HepG2 (cell line): Measurements from ENCODE around the gene VAV2. TPM values are rescaled to one million over a fixed set of nuclear protein-coding genes. Genes with fewer than 3 reads are reported as not detected.

Experiments
- ATAC-seq: fragments of 200-7000 bp; cut with Tn5 transposase; 3 replicates; pipeline ENCODE4 v1.9.1; 2020; ENCODE audit warnings: mild to moderate bottlenecking, moderate library complexity
- BruUV-seq: library from RNA; stranded (reverse); fragments of 400-500 nt; replicated peaks from 2 replicates; lab custom pipeline; 2021; lab: Mats Ljungman, UMichigan
- CTCF ChIA-PET: fragments of 300-600 bp; formaldehyde crosslinking; extraction: SDS; loops from one replicate; lab custom pipeline; 2021; ENCODE audit warnings: low total read pairs, inconsistent platforms, low intra/inter-chr PET ratio; lab: Yijun Ruan, JAX
- POLR2A ChIA-PET: fragments of 350-600 bp; sonication (Branson Sonifier 250); formaldehyde crosslinking; loops from one replicate; lab custom pipeline; 2020; ENCODE audit warnings: antibody characterized with exemption, inconsistent platforms; lab: Yijun Ruan, JAX
- DNase-seq: peaks from one replicate; pipeline ENCODE4 v3.0.0-alpha.2; 2015; ENCODE audit warnings: low spot score
- FAIRE-seq: peaks from 3 replicates; lab custom pipeline; 2011; peaks lifted over from hg19 to GRCh38; lab: Jason Lieb, UNC
- H2AFZ ChIP-seq: one replicate; pipeline ENCODE4 v1.6.1; 2011; ENCODE audit warnings: low read length, inconsistent platforms
- H3K27ac ChIP-seq: fragments of 300-600 bp; 3 replicates; pipeline ENCODE4 v1.8.0; 2011; ENCODE audit warnings: mixed run types, mild to moderate bottlenecking, mixed read lengths, low read length, inconsistent platforms; ENCODE audit not compliant: insufficient read depth; ENCODE audit errors: extremely low read length
- H3K27me3 ChIP-seq, 2 experiments: fragments of 200-600 bp in 1 of 2; 2 replicates in 1 of 2; 3 replicates in 1 of 2; pipeline versions ENCODE4 v1.6.0 to v1.8.0; 2011; ENCODE audit warnings: low read length in 2 of 2, mild to moderate bottlenecking in 2 of 2, moderate library complexity in 2 of 2, inconsistent platforms in 1 of 2; ENCODE audit not compliant: insufficient read depth in 2 of 2, control insufficient read depth in 1 of 2
- H3K36me3 ChIP-seq, 2 experiments: fragments of 200-600 bp in 1 of 2; replicated peaks in 1 of 2; 2 replicates in 1 of 2; 3 replicates in 1 of 2; pipeline versions ENCODE4 v1.5.1 to v1.8.0; 2011; ENCODE audit warnings: low read length in 2 of 2, inconsistent platforms in 1 of 2; ENCODE audit not compliant: insufficient read depth in 2 of 2, control insufficient read depth in 1 of 2
- H3K4me1 ChIP-seq: 2 replicates; pipeline ENCODE4 v1.5.1; 2012; ENCODE audit warnings: low read length, inconsistent platforms; ENCODE audit not compliant: insufficient read depth
- H3K4me2 ChIP-seq: 2 replicates; pipeline ENCODE4 v1.6.0; 2011; ENCODE audit warnings: low read depth, low read length, inconsistent platforms
- H3K4me3 ChIP-seq, 3 experiments: fragments of 200-600 bp in 1 of 3; sonication (generic), shearing (Covaris generic) in 1 of 3; replicated peaks in 1 of 3; 2 replicates each; pipeline ENCODE4 v1.5.1; 2011 to 2016; ENCODE audit warnings: low read length in 3 of 3, inconsistent platforms in 2 of 3, low read depth in 2 of 3, mild to moderate bottlenecking in 2 of 3, control low read depth in 1 of 3, mixed read lengths in 1 of 3; ENCODE audit not compliant: insufficient read depth in 1 of 3
- H3K79me2 ChIP-seq: one replicate; pipeline ENCODE4 v1.6.1; 2011; ENCODE audit warnings: low read length, inconsistent platforms; ENCODE audit not compliant: insufficient read depth
- H3K9ac ChIP-seq: 2 replicates; pipeline ENCODE4 v1.6.0; 2011; ENCODE audit warnings: mild to moderate bottlenecking, low read depth, low read length, inconsistent platforms; ENCODE audit not compliant: insufficient read depth
- H3K9me3 ChIP-seq: 2 replicates; pipeline ENCODE4 v1.5.1; 2012; ENCODE audit warnings: mild to moderate bottlenecking, low read length
- H4K20me1 ChIP-seq: 2 replicates; pipeline ENCODE4 v1.6.0; 2011; ENCODE audit warnings: inconsistent platforms, mild to moderate bottlenecking, low read length, moderate library complexity; ENCODE audit not compliant: insufficient read depth
- GATAD1 ChIP-seq: IDR thresholded peaks from 2 replicates; pipeline ENCODE4 v1.6.1; 2016; ENCODE audit warnings: missing genetic modification reagents, missing compliant biosample characterization
- ISL2 ChIP-seq: sonication (generic); formaldehyde crosslinking; IDR thresholded peaks from 2 replicates; pipeline ENCODE4 v1.5.0; 2020; ENCODE audit warnings: missing genetic modification reagents
- KDM3A ChIP-seq: IDR thresholded peaks from 2 replicates; pipeline ENCODE4 v1.6.1; 2018; ENCODE audit warnings: low read depth, missing compliant biosample characterization
- PAX8 ChIP-seq: sonication (generic); formaldehyde crosslinking; IDR thresholded peaks from 2 replicates; pipeline ENCODE4 v1.8.0; 2022; ENCODE audit warnings: mild to moderate bottlenecking, missing genetic modification reagents, borderline replicate concordance
- PCBP2 ChIP-seq: fragments of 200-400 bp; formaldehyde crosslinking; optimal IDR thresholded peaks from 2 replicates; pipeline ENCODE3; 2018; ENCODE audit warnings: low read length, low read depth; ENCODE audit not compliant: poor library complexity, severe bottlenecking
- RFXAP ChIP-seq: sonication (generic); formaldehyde crosslinking; IDR thresholded peaks from 2 replicates; pipeline ENCODE4 v1.4.0; 2020; ENCODE audit warnings: missing genetic modification reagents, borderline replicate concordance
- ZNF30 ChIP-seq: sonication (generic); formaldehyde crosslinking; IDR thresholded peaks from 2 replicates; pipeline ENCODE4 v1.5.0; 2020; ENCODE audit warnings: mild to moderate bottlenecking, missing genetic modification reagents
- ZNF33A ChIP-seq: sonication (generic); formaldehyde crosslinking; IDR thresholded peaks from 2 replicates; pipeline ENCODE4 v1.5.1; 2020; ENCODE audit warnings: missing genetic modification reagents, mild to moderate bottlenecking, moderate library complexity, borderline replicate concordance
- ZNF577 ChIP-seq: sonication (generic); formaldehyde crosslinking; IDR thresholded peaks from 2 replicates; pipeline ENCODE4 v1.4.0; 2020; ENCODE audit warnings: mild to moderate bottlenecking, low read depth, missing genetic modification reagents, borderline replicate concordance
- ZNF703 ChIP-seq: sonication (generic); formaldehyde crosslinking; IDR thresholded peaks from 2 replicates; pipeline ENCODE4 v1.5.1; 2020; ENCODE audit warnings: missing genetic modification reagents, mild to moderate bottlenecking, moderate library complexity, borderline replicate concordance
- ZNF749 ChIP-seq: sonication (generic); formaldehyde crosslinking; IDR thresholded peaks from 2 replicates; pipeline ENCODE4 v1.8.0; 2022; ENCODE audit warnings: mild to moderate bottlenecking, missing genetic modification reagents, moderate library complexity, borderline replicate concordance
- WGBS: methylation state at CpG from one replicate; pipeline ENCODE4 v1.1.6; 2017; ENCODE audit warnings: low lambda C conversion rate; 5-methylcytosine and 5-hydroxymethylcytosine counted together
- in situ Hi-C: cut with HindIII; loops from 2 replicates; pipeline ENCODE4 v1.10.0; 2017; ENCODE audit warnings: low pct_unique_long_range_greater_than_20kb; ENCODE audit not compliant: extremely low pct_ligation_motif_present
- intact Hi-C: fragments of 100-400 bp; cut with micrococcal nuclease; formaldehyde crosslinking; loops from one replicate; pipeline ENCODE4 v1.10.0; 2022; ENCODE audit not compliant: unreplicated experiment
- polyA plus RNA-seq, 8 experiments: library from polyadenylated mRNA; depleted of rRNA in 3 of 8; stranded (reverse) in 7 of 8; unstranded in 1 of 8; fragments of >200 nt; fragmentation: Illumina TruSeq in 4 of 8; extraction: Trizol in 4 of 8; gene quantifications; 2 replicates each; pipeline versions ENCODE4 v1.2.1 to v1.2.3, GENCODE V29; 2011 to 2016; ENCODE audit warnings: low read depth in 4 of 8, missing spikeins in 1 of 8, mixed read lengths in 1 of 8; ENCODE audit not compliant: insufficient read depth in 1 of 8
- total RNA-seq, 5 experiments: library from RNA; depleted of rRNA; stranded (reverse); fragments of >200 nt; fragmentation: Illumina TruSeq; extraction: Trizol; gene quantifications; 2 replicates each; pipeline ENCODE4 v1.2.3, GENCODE V29; 2016; ENCODE audit warnings: low read depth in 1 of 5
- TF ChIP-seq, protein P1 (sequence below): sonication (generic); formaldehyde crosslinking; IDR thresholded peaks from 2 replicates; pipeline ENCODE4 v1.5.0; 2020; ENCODE audit warnings: mild to moderate bottlenecking, missing genetic modification reagents
- TF ChIP-seq, protein P2 (sequence below): sonication (generic); formaldehyde crosslinking; IDR thresholded peaks from 2 replicates; pipeline ENCODE4 v1.5.0; 2020; ENCODE audit warnings: mild to moderate bottlenecking, missing genetic modification reagents

Gene VAV2
- total and polyA plus RNA-seq, 2 of the 13 experiments (the other 11 are each of a cell fraction or from before 2014, with no cell fraction given): 22.5 to 22.9 TPM

DNA sequence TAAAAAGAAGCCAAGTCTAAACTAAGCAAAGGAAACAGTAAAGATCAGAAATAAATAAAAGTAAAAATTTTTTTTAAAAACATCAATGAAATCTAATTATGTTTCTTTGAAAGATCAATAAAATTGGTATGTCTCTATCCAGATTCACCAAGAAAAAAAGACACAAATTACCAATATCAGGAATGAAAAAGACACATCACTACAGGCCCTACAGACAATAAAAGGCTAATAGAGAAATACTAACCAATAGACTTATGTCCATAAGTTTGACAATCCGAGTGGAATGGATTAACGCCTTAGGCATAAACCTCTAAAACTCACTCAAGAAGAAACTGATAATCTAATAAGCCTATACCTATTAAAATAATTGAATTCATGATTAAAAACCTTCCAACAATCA lies 45.5 kb upstream of the VAV2 start (continued):
- TF ChIP-seq, protein P1, sequence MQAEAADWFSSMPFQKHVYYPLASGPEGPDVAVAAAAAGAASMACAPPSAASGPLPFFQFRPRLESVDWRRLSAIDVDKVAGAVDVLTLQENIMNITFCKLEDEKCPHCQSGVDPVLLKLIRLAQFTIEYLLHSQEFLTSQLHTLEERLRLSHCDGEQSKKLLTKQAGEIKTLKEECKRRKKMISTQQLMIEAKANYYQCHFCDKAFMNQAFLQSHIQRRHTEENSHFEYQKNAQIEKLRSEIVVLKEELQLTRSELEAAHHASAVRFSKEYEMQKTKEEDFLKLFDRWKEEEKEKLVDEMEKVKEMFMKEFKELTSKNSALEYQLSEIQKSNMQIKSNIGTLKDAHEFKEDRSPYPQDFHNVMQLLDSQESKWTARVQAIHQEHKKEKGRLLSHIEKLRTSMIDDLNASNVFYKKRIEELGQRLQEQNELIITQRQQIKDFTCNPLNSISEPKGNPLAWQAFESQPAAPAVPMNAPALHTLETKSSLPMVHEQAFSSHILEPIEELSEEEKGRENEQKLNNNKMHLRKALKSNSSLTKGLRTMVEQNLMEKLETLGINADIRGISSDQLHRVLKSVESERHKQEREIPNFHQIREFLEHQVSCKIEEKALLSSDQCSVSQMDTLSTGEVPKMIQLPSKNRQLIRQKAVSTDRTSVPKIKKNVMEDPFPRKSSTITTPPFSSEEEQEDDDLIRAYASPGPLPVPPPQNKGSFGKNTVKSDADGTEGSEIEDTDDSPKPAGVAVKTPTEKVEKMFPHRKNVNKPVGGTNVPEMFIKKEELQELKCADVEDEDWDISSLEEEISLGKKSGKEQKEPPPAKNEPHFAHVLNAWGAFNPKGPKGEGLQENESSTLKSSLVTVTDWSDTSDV (CRISPR knock-in tag): no peak
- TF ChIP-seq PAX8 (no peak), GATAD1 (CRISPR knock-in tag) (no peak), KDM3A (CRISPR knock-in tag) (no peak), ZNF30 (CRISPR knock-in tag) (no peak)

GRCh38 chr9:134036130-134036529 lies 44.0 kb upstream of the VAV2 start:
- Histone ChIP-seq H3K4me1 (no peaks in the 10 kb centered on the region), H3K27ac (no peak overlapping the region), H3K36me3 (peaks cover 33 to 63% of the 10 kb centered on the region in 2 experiments), H3K4me2 (no peak overlapping the region), H3K27me3 (no peaks in the 10 kb centered on the region), H3K79me2 (no peaks in the 10 kb centered on the region), H3K9me3 (no peaks in the 10 kb centered on the region), H2AFZ (no peak overlapping the region), H4K20me1 (no peaks in the 10 kb centered on the region), H3K9ac (no peak overlapping the region), H3K4me3 (no peak overlapping the region)
- no peak for ATAC-seq
- no peak for DNase-seq
- FAIRE-seq: no peak
- CTCF ChIA-PET: no interaction called here
- in situ Hi-C loops: no loop called here
- 97% methylated on average over 15 of the region's 16 CpGs for WGBS
- intact Hi-C loops: no loop called here
- BruUV-seq: no TSS peak
- POLR2A ChIA-PET: no interaction called here
- TF ChIP-seq ISL2 (CRISPR knock-in tag) (no peak), ZNF33A (CRISPR knock-in tag) (no peak), ZNF749 (no peak), RFXAP (CRISPR knock-in tag) (no peak), ZNF577 (CRISPR knock-in tag) (no peak), PCBP2 (no peak), ZNF703 (CRISPR knock-in tag) (no peak)
- TF ChIP-seq, protein P2, sequence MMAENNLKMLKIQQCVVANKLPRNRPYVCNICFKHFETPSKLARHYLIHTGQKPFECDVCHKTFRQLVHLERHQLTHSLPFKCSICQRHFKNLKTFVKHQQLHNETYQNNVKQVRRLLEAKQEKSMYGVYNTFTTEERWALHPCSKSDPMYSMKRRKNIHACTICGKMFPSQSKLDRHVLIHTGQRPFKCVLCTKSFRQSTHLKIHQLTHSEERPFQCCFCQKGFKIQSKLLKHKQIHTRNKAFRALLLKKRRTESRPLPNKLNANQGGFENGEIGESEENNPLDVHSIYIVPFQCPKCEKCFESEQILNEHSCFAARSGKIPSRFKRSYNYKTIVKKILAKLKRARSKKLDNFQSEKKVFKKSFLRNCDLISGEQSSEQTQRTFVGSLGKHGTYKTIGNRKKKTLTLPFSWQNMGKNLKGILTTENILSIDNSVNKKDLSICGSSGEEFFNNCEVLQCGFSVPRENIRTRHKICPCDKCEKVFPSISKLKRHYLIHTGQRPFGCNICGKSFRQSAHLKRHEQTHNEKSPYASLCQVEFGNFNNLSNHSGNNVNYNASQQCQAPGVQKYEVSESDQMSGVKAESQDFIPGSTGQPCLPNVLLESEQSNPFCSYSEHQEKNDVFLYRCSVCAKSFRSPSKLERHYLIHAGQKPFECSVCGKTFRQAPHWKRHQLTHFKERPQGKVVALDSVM (CRISPR knock-in tag): no peak
